Smooth muscle cell of the brain vasculature (primary cell): Measurements from ENCODE around the gene DELE1.

Experiments used
- DNase-seq: peaks from one replicate; pipeline ENCODE4 v3.0.0-alpha.2; 2012; ENCODE audit warnings: low read depth, low spot score

The DELE1 gene, protein sequence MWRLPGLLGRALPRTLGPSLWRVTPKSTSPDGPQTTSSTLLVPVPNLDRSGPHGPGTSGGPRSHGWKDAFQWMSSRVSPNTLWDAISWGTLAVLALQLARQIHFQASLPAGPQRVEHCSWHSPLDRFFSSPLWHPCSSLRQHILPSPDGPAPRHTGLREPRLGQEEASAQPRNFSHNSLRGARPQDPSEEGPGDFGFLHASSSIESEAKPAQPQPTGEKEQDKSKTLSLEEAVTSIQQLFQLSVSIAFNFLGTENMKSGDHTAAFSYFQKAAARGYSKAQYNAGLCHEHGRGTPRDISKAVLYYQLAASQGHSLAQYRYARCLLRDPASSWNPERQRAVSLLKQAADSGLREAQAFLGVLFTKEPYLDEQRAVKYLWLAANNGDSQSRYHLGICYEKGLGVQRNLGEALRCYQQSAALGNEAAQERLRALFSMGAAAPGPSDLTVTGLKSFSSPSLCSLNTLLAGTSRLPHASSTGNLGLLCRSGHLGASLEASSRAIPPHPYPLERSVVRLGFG

DNA sequence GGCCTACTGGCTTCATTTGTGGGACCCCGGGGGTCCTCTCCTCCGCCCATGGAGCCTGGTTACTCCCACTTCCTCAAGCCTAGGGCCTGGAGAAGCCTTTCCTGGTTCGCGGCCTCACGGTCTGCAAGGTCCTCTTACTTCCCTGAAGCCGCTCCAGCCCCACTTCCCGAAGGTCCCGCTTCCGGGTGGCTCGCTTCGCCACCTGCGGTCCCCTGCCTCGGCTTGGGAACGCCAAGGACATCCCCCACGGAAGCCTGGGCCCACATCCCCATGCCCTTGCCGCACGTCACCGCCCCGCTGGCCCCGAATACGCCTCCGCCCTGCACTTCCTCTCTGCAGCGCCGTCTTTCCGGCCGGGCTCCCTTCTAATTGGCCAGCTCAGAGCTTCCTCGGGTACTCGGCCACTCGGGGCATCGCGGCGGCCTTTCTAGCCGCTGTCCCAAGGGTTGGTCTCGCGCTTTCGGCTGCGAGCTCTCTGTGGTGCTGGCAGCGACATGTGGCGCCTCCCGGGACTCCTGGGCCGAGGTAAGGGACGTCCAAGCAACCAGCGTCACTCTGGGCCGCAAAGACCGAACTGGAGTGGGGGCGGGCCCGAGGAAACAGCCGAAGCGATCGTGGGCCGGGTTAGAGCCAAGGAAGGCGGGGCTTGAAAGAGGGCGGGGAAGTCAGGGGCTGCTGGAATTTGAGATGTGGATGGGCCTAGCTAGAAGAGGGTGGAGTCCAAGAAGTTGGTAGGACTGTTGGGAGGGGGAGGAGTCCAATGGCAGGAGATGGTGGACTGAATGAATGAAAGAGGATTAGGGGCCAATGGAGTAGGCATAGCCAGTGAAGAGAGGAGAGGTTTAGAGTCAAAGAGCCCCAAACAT is at the start of gene DELE1:
Gene DELE1, plus strand, starts transcription at position 424 of the 866 bp plus-strand sequence. Its CDS starts 71 bp downstream, at position 495.
- peak; percentile 82 for DNase-seq

DNA sequence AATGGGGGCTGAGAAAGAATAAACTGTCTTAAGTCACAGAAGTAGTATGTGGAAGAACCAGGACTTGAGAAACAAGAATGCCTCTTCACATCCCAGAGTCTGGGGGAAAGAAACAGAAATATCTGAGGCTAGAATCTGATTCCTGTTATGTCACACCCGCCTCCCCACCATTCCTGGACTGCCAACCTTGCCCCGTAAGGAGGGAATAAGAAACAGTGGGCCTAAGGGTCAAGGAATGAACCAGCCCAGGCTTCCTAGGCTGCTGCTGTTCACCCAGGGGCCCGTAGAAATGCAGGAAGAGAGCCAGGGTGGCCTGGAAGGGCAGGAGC is 49.8 kb upstream of the DELE1 start:
- no peak for DNase-seq

DNA sequence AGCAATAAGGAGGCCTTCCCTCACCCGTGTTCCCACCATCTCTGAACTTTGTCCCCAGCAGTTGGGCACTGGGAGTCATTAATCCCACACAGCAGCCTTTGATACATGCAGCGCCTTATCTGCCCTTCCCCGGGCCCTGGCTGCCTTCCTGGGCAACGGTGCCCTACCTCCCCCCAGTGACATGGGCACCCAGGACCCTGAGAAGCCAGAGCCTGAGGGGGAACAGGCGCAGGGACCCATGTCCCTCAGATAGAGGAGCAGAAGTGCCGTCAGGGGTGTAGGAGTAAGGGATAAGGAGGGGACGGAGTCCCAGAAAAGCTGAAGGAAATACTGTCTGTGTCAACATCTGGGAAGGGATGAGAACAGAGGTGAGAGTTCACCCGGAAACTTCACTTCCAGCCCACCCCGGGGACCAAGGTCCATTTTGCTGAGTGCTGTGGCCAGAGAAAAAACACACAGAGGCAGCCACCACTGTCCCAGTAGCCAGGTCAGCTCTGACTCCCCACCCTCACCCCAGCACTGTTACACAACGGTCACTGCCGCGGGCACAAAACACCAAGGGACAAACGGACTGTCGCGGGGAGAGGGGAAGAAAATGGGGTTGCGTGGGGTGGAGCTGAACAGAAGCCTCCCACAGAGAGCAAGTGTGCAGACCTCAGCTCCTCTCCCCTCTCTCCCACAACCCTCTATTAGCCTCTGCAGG is 49.3 kb upstream of the DELE1 start:
- DNase-seq: no peak

DNA sequence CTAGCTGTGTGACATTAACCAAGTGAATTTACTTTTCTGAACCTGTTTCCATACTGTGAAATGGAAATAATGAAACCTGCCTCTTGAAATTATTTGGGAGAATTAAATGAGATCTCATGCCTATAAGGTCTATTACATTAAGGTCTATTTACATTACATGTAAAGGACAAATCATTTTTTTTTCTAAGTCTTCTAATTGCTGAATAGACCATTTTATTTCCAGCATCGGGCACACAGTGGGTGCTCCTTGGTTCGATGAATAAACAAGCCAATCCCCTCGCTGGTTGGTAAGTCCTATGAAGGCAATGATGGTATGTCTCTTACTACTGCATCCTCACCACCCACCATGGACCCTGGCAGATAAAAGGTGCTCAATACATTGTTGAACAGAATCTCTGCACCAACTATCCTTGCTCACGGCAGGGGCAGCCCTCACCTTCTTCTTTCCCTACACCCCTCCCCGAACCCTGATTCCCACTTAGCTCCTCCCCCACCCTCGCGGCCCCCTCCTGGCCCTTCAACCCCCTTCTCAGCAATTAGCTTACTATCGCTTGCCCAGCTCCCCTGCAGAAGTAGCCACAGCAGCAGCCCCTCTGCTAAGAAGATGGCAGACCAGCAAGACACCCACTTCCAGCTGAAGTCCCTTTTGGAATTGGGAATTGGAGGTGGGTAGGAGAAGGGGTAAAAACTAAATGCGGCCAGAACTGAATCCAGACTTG is 48.5 kb upstream of the DELE1 start:
- DNase-seq: no peak

DNA sequence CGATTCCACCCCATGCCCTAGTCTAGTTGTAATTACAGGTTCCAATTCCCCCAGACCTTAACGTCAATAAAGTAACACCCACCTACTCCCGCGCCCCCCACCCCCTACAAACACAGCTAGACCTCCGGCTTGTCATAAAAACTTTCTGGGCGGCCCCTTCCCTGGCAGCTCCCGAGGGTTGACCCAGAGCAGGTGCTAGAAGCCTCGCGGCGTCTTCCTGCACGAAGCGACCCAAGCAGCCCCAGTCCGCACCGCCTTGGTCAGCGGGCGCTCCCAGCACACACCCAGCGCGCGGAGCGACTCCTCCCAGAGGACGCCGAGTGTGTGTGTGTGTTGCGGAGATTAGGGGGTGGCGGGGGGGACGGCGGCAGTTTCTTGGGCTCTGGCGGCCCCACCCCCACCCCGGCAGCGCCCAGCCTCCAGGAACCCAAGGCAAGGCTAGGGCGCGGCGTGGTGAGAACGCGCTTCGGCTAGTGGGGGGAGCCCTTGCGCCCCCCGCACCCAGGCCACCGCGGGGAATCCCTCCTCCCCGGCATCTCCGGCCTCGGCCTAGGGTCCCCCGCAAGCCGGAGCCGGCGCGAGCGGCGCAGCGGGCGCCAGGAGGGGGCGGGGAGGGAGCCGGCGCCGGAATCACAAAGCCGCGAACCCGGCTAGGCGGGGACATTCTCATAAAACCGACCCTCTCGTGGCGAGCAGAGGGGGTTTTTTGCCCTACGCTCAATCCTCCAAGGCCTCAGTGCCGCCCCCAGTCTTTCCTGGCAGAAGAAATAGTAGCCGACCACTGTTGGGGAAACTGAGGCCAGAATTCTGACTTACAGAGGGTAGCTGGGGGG is 47.7 kb upstream of the DELE1 start:
- DNase-seq: no peak

DNA sequence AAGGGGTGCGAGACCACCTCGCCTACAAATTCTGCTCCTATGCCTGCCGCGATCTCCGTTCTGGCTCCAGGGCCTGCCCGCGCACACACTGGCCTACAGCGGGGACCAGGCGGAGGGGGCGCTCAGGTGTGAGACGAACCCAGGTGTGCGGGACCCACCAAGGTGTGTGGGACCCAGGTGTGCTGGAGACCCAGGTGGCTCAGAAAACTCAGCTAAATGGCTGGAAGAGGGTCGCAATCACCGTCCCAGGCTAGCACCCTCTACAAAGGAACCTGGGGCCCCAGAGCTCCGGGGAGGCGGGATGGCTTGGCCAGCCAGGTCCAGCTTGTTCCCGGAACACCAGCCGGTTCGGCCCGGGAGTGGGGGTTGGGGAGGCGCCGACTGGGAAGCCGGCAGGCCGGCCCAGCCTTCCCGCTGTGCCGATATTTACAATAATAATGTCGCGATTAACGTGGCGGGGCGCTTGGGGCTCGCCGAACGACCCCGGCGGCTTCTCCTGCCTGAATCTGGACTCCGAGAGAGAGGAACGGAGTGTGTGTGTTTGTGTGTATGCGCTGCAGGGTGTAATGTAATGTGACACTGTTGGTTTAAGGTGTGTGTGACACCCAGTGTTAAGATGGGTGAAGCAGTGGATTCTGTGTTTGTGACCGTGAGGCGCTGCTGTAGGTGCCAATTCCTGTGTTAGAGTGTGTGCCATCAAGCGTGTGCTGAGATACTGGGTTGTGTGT is 46.9 kb upstream of the DELE1 start:
- no peak for DNase-seq

DNA sequence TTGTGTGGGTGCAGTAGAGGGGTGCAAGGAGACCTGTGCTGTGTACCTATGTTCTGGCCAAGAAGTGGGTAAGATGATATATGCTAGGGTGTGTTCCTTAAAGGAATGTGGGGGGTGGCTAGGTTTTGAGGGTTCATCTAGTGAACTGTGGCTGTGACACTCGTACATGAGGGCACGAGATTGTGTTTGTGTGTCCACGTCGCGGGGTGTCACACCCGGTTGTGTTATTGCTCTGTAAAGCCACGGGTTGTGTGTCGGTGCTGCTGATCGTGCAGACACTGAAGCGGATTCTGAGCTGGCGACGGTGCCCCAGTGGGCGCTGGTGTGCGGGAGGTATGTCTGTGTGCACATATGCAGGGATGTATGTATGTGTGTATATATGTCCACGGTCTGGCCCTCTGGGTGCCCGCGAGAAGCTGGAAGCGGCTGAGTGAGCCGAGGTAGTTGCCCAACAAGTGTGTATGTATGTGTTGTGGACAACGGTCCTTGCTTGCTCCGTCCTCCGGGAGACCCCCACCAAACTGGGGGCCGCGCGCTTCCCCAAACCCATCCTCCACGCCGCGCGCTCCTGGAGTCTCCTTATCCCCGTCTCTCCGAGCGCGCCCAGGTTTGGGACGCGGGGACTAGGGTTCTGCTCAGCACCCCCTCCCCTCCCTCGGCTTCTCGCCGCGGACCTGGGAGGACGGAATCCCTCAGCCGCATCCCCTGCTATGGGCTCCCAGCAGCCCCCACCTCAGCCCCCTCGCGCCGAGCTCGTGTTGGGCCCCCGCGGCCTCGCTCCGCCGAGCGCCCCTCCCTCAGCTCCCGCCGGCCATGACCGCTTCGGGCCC is 46.1 kb upstream of the DELE1 start:
- DNase-seq: no peak

DNA sequence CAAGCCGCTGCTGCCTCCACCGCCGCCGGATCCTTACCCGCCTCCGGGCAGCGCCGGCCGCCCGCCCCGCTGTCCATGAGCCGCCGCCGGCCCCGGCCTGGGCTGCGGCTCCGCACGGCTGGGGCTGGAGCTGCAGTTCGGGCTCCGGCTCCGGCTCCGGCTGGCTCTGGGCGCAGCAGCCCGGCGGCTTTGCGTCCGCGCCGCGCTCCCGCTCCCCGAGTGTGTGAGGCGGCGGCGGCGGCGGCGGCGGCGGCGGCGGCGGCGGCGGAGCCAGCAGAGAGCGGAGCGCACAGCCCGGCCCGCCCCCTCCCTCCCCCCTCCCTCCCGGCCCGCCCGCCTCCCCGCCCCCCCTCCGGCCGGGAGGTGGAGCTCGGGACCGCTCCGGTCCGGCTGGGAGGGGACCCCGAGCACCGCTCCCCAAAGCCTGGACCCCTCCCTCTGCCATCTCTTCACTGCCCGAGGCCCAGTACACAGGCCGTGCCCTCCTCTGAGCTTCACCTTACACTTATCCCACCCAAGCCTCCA is 45.4 kb upstream of the DELE1 start, which contains the start of gene PCDH1:
Gene PCDH1, minus strand, starts transcription at position 225 of the 525 bp plus-strand sequence. Its CDS starts 148 bp downstream, at position 77.
- DNase-seq: no peak

DNA sequence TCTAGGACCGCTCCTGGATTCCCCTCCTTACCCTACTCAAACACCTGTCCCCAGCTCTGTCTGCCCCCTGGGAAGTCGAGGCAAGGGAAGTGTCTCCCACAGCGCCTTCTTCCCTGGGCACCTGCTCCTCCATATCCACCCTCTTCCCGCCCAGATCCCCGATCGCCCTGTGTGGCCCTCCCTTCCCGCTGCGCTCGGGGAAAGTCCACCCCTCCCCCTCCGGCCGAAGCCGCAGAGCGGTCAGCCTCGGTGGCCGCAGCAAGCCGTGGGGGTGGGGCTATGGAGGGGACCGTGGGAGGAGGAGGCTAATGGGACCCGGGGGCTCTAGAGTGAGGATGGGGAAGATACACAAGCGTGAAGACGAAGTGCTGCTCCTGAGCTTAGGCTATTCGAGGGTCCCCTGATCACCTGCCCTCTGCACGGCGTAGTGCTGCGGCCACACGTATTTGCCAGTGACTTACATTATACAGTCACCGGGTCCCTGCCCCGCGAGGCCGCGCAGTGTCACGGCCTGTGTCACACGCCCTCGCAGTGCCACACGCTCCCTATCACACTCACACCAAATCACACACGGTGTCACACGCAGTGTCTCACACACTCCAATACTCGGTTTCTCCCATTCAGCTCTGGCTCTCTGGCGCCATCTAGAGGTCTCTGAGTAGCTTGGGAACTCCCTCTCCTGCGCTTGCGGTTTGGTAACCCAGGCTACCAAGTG is 44.8 kb upstream of the DELE1 start:
- peak; percentile 81 for DNase-seq

DNA sequence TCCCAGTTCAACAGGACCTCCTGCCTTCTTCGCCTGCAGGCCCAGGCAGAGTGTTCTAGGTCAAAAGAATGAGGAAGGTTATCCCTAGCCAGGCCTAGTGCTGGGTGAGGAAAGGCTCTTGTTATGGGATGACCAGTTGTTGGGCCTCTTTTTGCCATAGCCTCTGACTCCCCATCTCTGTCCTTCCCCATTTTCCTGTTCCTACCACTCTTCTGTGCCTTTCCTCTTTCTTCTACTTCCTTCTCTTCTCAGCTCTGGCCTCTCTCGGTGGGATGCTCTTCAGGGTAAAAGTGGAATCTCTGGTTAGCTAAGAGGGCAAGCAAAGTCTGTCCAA is 44.3 kb upstream of the DELE1 start:
- DNase-seq: no peak

DNA sequence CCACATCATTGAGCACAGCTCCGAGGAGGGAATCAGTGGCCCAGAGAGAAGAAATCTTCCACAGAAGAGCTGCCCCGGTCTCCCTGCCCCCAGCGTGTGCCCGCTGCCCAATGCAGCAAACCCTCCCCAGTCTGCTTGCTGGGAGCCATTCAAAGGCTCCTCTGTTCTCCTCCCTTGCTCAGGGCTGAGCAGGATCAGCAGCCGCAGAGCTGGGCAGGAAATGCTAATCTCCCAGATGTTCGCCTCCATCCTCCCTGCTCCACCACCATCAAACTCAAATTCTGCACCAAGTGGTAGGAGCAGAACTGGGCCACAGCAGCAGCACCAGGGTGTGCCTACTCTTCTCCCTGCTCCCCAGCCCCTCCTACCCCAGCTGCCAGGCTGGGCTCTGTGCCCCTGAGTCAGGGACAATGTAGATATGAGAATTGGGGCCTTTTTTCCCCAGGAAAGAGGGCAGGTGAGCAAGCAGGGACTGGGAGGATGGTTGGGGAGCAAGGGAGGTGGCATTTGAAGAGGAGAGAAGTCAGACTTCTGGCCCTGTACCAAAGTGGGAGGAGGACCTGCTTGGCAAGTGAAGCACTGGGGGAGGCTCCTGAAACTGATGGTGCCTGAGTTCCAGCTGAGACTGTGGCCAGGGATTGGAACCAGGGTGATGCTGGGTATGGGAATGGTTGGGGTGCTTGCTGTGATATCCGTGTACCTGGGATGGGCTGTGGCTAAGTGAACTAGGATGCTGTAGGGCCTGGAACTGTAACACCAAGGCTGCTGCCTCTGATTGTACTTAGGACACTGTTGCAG is 43.5 kb upstream of the DELE1 start:
- DNase-seq: no peak

DNA sequence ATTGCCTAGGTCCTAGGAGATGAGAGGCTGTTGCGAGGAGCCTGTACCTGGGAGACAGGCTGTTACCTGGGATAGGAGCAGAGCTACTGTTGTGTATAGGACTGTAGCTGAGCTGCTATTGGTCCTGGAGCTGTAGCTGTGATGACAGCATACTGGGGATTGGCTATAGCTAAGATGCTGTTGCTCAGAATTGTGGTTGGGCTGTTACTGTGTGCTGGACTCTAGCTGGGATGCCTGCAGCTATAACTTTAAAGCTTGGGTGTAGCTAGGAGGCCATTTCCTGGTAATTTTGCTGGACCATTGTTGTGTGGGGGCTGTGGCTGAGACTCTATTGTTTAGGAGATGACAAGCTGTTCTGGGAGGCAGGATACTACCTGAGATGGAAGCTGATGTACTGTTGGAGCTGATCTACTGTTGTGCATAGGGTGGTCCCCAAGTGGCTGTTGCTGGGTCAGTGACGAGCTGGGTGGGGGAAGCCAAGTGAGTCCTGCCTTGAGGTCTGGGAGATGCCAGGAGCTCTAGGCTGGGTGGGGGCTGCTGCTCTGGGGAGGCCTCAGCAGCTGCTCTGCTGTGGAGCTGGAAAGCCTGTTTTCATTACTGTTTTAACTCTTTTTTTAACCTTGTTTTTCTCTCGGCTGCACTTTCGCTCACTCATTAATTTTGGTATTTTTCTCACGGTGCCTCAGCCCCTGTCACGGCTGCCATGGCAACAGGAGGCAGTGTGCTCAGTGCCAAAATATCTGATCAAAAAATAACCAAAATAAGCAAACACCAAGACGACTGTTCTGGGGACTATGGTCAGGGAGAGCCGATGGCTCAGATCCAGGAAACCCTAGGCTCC is 42.5 kb upstream of the DELE1 start:
- no peak for DNase-seq

DNA sequence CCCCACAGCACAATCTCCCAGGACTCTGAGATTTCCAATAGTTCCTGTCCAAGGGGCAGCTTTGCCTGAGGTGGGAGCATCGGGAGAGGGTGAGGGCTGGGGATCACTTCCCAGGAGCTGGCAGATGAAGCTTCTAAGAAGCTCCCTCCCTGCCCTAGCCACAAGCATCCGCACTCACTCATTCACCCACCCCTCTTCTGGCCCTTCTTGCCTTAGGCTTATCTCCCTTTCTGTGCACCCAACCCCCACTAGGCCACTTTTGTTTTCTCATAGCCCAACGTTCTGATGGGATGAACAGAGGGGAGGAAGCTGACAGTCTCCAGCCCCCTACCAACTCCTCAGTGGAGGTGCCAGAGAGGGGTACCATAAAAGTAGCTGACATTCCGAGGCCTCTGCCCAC is 41.8 kb upstream of the DELE1 start:
- no peak for DNase-seq

DNA sequence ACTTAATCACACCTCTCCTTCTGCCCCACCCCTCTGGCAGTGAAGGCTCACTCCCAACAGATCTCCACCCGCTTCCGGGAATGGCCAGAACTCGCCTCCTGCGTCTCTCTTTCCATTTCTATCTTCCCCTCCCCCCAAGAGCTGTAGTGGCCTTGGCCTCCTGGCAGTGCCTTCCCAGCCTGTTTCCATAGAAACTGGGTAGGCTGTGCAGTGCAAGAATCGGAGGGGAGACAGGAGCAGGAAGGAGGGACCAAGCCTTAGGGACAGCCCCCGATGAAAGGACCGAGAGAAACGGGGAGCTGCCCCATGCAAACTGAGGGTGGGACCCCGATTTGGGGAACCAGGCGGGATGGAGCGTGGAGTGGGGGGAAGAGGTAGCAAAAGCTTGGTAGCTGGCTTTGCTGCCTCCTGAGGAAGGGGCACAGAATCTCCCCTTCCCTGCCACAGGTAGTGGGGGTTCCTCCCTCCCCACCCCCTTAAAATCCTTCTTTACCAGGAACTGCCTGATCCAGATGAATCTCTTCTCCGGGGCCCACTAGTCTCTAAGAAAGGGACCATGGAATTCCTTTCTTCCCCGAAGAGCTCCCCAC is 41.0 kb upstream of the DELE1 start:
- DNase-seq: no peak

DNA sequence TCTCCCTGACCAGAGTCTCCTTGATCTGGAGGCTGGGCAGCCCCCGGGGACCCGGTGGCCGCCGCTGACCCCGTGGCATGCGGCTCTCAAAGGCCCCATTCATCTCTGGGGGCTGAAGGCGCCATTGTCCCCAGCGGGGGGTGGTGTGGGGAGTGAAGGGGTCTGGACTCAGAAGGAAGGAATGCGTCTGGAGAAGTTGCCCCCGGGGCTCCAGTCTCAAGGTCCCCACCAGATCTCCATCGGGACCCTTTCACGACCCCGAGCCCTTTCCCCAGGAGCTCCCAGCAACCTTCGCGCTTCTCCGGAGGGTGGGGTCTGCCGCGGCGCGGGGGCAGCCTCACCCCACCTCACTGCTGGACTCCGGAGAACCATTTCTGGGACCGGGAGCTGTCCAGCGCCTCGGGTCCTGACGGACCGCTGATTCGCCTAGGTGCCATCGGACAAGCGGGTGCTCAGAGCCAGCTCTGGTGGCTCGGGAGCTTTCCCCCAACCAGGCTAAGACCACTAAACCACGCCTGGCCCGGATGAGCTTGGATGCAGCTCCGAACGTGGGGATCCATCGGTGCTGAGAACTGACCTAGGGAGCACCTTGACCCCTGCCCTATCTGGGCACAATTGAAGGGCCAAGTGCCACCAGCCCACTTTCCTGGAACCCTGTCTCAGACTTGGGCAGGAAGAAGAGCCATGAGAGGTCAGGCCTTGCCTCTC is 40.3 kb upstream of the DELE1 start:
- DNase-seq: no peak
